Measurements from ENCODE around the gene NEURL1B. TPM values are rescaled to one million over a fixed set of nuclear protein-coding genes. Genes with fewer than 3 reads are reported as not detected.

NEURL1B gene
- total and polyA plus RNA-seq, 10 of the 15 experiments (the other 5 are each of a cell fraction or from before 2014, with no cell fraction given): 0.04 to 0.28 (median 0.05) TPM; not detected in 4

DNA sequence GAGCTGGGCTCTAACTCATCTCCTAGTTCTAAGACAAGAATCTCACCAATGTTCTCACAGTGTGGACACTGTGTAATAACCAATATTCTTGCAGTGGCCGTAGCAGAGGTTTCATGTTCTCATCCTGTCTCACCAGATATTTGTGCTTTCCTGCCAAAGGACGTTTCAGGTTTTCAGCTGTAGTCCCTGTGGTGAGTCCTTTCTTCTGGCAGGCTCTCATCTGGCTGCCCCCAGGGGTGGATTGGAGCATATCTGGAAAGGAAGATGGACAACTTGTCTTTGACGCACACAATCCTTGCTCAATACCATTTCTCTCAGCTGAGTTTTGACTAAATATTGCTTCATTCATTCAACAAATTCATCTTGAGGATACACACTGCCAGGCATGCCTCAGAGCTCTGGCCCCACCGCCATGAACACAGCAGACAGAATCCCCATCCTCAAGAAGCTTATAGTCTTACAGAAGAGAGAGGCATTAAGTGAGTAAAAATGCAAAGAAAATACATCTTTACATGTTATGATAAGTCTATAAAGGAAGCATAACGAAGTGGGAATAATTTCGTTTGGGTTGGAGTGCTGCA, 33.8 kb upstream of the NEURL1B start (continued):
- TF ChIP-seq, protein P1, sequence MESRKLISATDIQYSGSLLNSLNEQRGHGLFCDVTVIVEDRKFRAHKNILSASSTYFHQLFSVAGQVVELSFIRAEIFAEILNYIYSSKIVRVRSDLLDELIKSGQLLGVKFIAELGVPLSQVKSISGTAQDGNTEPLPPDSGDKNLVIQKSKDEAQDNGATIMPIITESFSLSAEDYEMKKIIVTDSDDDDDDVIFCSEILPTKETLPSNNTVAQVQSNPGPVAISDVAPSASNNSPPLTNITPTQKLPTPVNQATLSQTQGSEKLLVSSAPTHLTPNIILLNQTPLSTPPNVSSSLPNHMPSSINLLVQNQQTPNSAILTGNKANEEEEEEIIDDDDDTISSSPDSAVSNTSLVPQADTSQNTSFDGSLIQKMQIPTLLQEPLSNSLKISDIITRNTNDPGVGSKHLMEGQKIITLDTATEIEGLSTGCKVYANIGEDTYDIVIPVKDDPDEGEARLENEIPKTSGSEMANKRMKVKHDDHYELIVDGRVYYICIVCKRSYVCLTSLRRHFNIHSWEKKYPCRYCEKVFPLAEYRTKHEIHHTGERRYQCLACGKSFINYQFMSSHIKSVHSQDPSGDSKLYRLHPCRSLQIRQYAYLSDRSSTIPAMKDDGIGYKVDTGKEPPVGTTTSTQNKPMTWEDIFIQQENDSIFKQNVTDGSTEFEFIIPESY (IDR thresholded peaks at IDR 0.05): no peak
- TF ChIP-seq, protein P2, sequence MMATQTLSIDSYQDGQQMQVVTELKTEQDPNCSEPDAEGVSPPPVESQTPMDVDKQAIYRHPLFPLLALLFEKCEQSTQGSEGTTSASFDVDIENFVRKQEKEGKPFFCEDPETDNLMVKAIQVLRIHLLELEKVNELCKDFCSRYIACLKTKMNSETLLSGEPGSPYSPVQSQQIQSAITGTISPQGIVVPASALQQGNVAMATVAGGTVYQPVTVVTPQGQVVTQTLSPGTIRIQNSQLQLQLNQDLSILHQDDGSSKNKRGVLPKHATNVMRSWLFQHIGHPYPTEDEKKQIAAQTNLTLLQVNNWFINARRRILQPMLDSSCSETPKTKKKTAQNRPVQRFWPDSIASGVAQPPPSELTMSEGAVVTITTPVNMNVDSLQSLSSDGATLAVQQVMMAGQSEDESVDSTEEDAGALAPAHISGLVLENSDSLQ (IDR thresholded peaks at IDR 0.05): no peak

DNA sequence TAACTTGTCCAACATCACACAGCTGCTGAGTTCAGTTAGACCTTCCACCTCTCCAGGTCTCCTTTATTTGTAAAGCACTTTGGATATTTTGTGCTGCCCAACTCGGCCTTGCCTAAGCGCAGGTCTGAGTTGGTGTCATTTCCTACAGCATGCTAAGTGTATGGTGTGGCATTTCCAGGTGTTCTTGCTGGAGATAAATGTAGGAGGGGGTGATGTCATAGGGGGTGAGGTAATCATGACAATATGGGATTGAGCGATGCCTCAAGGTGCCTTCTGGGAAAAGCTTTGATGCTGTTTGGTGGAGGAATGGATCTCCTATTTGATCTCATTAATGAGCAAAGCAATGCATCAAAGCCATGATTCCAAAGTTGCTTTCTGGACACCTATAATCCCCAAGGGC, 32.3 kb upstream of the NEURL1B start:
- Histone ChIP-seq H3K9me3 (replicated peaks; ENCODE audit: control insufficient read depth, insufficient read depth, low read length) (no peaks in the 10 kb centered on the region), H3K9ac (ENCODE audit: control insufficient read depth, insufficient read depth, low read length) (no peak overlapping the region), H3K36me3 (ENCODE audit: control insufficient read depth in 2 of 2, insufficient read depth in 2 of 2, low read length in 1 of 2) (no peaks in the 10 kb centered on the region), H2AFZ (ENCODE audit: control insufficient read depth, low read depth, low read length) (no peak overlapping the region), H4K20me1 (ENCODE audit: control insufficient read depth, insufficient read depth) (no peaks in the 10 kb centered on the region), H3K27ac (ENCODE audit: control insufficient read depth, insufficient read depth) (no peak overlapping the region), H3K4me2 (ENCODE audit: control insufficient read depth, insufficient read depth) (no peak overlapping the region), H3K27me3 (replicated peaks in 1 of 2; ENCODE audit: control insufficient read depth in 2 of 2, insufficient read depth in 2 of 2, low read length in 1 of 2) (peaks cover 0 to 6% of the 10 kb centered on the region in 2 experiments; a peak in 2 of 4 replicates), H3K4me3 (no peak overlapping the region), H3K4me1 (ENCODE audit: control insufficient read depth, insufficient read depth, low read length) (no peaks in the 10 kb centered on the region), H3K79me2 (ENCODE audit: control insufficient read depth, insufficient read depth, low read length) (no peaks in the 10 kb centered on the region)
- POLR2A ChIA-PET: no interaction called here
- CTCF ChIA-PET: no interaction called here
- intact Hi-C loops (cut with micrococcal nuclease; ENCODE audit: unreplicated experiment) (no loop called here), in situ Hi-C loops (cut with MboI) (no loop called here)
- RAD21 ChIA-PET (ENCODE audit: unreplicated experiment): no interaction called here
- no TSS peak for BruUV-seq (replicated peaks)
- TF ChIP-seq, protein P3, sequence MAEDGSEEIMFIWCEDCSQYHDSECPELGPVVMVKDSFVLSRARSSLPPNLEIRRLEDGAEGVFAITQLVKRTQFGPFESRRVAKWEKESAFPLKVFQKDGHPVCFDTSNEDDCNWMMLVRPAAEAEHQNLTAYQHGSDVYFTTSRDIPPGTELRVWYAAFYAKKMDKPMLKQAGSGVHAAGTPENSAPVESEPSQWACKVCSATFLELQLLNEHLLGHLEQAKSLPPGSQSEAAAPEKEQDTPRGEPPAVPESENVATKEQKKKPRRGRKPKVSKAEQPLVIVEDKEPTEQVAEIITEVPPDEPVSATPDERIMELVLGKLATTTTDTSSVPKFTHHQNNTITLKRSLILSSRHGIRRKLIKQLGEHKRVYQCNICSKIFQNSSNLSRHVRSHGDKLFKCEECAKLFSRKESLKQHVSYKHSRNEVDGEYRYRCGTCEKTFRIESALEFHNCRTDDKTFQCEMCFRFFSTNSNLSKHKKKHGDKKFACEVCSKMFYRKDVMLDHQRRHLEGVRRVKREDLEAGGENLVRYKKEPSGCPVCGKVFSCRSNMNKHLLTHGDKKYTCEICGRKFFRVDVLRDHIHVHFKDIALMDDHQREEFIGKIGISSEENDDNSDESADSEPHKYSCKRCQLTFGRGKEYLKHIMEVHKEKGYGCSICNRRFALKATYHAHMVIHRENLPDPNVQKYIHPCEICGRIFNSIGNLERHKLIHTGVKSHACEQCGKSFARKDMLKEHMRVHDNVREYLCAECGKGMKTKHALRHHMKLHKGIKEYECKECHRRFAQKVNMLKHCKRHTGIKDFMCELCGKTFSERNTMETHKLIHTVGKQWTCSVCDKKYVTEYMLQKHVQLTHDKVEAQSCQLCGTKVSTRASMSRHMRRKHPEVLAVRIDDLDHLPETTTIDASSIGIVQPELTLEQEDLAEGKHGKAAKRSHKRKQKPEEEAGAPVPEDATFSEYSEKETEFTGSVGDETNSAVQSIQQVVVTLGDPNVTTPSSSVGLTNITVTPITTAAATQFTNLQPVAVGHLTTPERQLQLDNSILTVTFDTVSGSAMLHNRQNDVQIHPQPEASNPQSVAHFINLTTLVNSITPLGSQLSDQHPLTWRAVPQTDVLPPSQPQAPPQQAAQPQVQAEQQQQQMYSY (CRISPR knock-in tag; IDR thresholded peaks at IDR 0.05): no peak
- TF ChIP-seq NR2C1 (IDR thresholded peaks at IDR 0.05) (no peak), EP300 (IDR thresholded peaks at IDR 0.05; ENCODE audit: borderline replicate concordance in 1 of 2, control insufficient read depth in 1 of 2, low read depth in 2 of 2, low read length in 2 of 2) (no peak), BACH1 (IDR thresholded peaks at IDR 0.05; ENCODE audit: borderline replicate concordance) (no peak), RFX5 (IDR thresholded peaks at IDR 0.05; ENCODE audit: low read depth, low read length) (no peak), SMAD1 (IDR thresholded peaks at IDR 0.05; ENCODE audit: low read depth, partially characterized antibody) (no peak), IRF4 (IDR thresholded peaks at IDR 0.05; ENCODE audit: low read depth, low read length) (no peak), CBX5 (IDR thresholded peaks at IDR 0.05; ENCODE audit: low read depth) (no peak), CHD1 (IDR thresholded peaks at IDR 0.05; ENCODE audit: low read depth, low read length) (no peak), SMC3 (IDR thresholded peaks at IDR 0.05; ENCODE audit: borderline replicate concordance, low read length) (no peak), SIN3A (IDR thresholded peaks at IDR 0.05; ENCODE audit: low read depth, low read length) (no peak)
- TF ChIP-seq, protein P4, sequence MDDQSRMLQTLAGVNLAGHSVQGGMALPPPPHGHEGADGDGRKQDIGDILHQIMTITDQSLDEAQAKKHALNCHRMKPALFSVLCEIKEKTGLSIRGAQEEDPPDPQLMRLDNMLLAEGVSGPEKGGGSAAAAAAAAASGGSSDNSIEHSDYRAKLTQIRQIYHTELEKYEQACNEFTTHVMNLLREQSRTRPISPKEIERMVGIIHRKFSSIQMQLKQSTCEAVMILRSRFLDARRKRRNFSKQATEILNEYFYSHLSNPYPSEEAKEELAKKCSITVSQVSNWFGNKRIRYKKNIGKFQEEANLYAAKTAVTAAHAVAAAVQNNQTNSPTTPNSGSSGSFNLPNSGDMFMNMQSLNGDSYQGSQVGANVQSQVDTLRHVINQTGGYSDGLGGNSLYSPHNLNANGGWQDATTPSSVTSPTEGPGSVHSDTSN (IDR thresholded peaks at IDR 0.05; ENCODE audit: insufficient replicate concordance, low read depth, low read length): no peak
- DNase-seq (ENCODE audit: low read depth, low spot score) (no peak), ATAC-seq (no peak), FAIRE-seq (no peak)
- SMC1A ChIA-PET (ENCODE audit: uncharacterized antibody, unreplicated experiment): no interaction called here
- WGBS (ENCODE audit: insufficient coverage, insufficient replicate concordance, low lambda C conversion rate, missing lambda C conversion rate): 43% methylated on average over 3 of the region's 3 CpGs
